CD4-positive, alpha-beta T cell treated with Interleukin-10 for 1 hour (primary cell): ENCODE data around the gene DCXR.

ENCODE experiments used
- DNase-seq: peaks from one replicate; pipeline ENCODE4 v3.0.0-alpha.2; 2020

DCXR gene

DNA sequence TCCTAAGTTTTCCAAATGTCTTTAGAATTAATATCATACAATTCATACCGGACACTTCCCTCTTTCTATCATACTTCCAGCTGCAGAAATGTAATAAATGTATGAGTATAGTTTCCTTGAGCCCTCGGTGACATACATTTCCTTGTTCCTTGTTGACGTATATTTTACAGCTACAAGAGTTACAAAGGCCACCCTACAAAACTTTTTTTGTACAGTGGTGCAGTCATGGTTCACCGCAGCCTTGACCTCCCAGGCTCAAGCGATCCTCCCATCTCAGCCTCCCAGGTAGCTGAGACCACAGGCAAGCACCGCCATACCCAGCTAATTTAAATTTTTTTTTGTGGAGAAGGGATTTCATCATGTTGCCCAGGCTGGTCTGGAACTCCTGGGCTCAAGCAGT lies 35.3 kb upstream of the DCXR start:
- no peak for DNase-seq

- no peak for DNase-seq
These were observed 33.1 kb upstream of the DCXR start for GRCh38 chr17:82070611-82071010.

GRCh38 chr17:82065638-82066303 lies 28.3 kb upstream of the DCXR start, which contains the start of gene DUS1L:
DUS1L (minus strand) TSS chr17:82065804; CDS start chr17:82065059, 745 bp downstream.
- peak; percentile 79 for DNase-seq

DNA sequence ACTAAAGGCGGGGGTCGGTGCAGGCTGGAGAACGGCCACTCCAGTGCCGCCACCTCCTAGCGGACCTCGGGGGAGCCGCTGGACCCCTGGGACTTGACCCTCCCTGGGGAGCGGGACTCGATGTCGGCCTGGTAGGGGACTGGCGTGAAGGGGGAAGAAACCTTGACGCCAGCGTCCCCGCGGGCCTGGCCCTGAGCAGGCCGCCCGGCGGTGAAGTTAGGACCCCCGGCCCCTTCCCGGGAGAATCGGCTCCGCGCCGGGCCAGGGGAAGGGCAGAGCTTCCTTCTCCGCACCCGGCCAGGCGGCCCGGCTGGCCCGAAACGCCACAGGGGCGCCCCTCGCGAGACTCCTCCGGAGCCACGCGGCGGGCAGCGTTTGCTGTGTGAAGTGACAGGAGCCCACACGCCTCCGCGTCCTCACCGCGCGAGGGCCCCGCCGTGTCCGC lies 27.7 kb upstream of the DCXR start:
- no peak for DNase-seq

DNA sequence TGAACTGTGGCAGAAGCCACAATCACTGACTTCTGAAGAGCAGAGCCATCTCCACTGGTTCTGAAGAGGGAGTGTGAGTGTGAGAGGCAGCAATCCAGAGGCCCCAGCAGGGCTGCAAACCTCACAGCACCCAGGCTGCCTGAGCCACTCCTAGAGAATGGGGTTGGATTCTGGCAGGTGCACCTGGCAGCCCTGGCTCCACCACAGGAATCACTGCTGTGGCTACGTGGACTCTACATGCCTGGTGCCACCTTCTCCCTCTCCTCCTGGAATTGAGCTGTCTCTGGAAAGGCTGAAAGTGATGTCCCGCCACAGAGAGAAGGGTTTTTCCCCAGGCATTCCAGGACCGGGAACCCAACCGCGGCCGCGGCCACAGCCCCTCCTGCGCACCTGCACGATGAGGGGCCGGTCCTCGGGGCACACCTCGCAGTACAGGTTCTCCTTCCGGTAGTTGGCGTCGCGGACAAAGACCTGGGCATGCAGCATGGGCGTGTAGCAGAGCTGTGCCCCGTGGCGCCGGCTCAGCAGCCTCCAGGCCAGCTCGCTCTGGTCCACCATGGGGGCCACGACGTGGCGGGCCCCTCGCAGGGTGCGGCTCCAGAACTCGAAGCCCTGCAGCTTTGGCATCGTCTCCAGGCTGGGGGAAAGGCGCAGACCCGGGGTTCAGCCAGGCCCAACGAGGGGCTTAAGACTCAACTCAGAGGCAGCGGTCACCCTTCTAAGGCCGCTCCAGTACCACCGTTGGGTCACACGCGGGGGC lies 27.1 kb upstream of the DCXR start:
- no peak for DNase-seq

DNA sequence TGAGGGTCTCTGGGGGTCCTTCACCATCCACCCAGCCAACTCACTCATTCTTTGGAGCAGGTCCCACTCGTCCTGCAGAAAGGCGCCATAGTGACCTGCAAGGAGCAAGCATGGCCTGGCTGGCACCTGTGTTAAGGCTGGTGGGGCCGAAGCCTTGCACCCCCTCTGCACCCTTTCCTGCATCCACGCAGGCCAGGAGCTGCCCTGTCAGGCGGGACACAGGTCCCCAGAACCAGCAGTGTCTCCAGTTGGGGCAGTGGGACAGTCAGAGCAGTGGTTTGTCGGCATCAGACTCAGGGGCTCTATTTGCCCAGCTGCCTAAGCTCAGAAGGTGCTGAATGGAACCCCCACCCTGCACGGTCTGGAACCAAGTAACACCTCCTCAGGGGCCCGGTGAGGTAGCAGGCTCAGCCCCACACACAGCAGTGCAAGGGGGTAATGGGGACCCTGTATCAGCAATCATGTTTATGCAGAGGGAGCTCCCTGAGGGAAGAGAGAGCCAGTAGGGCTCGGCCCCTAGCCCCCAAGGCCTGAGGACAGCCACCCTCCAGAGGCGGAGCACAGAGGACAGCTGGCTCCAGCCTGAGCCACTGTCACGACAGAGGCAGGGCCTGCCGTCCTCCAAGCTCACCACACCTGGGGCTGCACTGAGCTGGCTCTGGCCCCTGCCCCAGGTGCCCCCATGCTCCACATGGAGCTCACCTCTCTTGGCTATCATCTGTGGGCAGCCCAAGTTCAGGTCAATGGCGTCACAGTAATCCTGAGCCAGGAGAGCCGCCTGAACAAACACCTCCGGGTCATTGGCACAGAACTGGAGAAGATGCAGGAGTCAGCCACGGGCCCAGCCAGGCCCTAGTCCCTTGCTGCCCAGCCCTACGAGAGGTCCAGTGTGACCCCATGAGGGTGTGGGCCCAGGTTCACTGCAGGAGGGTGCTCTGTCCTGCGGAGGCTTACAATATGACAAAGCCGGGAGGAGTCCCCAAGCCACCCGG lies 26.2 kb upstream of the DCXR start:
- no peak for DNase-seq

GRCh38 chr17:82062984-82063368 lies 25.5 kb upstream of the DCXR start:
- DNase-seq: no peak

DNA sequence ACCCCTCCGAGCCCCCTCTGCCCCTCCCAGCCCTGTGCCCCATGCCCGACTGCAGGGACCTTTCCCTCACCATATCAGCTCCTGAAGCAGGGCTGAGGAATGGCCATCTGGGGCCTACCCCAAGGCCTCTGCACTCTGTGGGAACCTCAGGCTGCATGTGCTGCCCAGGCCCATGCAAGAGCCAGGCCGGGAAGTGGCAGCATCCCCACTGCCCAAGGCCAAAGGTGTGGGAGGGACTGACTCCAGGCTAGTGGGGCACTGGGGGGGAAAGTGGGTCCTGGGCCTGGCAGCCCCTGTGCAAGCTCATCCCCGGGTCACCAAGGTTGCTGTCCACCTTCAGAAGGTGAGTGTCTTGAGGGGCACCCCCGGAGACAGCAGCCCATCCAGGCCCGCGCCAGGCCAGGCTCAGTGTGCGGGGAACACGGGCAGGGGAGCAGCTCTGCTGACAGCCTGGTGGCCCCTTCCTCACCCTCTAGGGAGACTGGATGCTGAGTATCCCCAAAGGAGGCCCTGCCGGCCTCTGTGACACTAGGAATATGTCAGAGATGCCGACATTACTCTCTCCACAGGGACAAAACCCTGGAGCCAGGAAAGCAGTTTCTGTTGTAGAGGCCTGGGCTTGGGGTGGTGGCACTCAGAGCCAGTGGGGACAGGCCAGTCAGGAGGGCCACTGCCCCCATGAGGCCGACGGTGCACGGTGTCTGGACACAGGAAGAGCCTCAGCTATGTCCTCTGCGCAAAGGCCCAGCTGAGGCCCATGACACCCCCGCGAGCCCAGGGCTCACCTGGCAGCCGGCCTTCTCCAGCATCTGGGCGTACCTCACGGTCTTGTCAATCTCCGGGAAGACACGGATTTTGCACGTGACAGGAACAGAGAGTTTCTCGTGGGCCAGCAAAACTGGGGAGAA lies 24.8 kb upstream of the DCXR start:
- DNase-seq: no peak

DNA sequence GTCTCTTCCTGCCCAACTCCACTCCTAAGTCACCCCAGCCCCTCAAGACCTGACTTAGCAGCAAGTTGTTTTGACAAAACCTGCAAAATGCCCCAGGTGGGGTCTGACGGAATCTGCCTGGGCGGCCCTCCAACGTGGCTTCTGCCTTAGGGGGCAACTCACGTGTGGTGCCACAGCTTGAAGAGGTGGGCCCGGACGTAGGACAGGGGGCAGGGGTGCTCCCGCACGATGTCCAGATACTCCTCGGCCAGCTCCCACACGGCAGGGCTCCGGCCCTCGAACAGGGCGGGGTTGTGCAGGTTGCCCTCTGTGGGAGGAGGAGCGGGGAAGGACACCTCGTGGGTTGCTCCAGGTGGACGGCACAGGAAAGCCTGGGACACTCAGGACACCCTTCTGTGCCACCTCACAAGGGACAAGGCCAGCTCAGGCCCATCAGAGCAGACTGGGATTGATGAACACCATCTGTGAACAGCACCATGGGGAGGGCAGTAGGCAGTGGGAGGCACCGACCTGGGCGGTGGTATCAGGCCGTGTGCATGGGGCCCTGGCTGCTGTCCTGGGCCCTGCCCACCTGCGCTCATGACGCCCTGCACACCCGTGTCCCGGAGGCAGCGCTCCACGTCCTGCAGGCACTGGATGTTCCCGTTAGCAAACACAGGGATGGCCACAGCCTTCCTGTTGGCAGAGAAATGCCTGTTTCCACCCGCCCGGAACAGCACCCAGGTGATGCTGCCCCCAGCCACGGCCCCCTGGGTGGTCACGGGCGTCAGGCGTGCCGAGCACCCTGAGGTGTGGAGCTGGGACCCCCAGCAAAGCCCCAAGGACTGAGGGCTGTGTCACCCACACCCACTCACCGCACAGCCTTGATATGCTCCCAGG lies 23.8 kb upstream of the DCXR start:
- DNase-seq: no peak

DNA sequence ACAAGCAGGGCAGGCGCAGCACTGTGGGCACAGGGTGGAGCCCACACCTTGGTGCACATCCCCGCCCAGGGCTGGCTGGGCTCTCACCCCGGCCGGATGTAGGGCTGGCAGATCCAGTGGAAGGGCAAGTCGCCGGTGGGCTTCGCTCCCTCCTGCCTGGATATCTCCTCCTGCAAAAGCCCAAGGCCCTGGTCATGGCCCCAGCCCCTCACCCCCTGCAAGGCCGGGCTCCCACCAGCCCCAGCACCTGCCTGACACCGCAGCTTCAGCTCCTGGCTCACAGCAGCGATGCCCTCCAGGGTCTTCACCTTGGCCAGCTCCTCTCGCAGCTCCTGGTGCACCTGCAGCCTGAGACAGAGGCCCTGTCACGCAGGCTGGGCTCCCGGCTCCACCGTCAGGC lies 23.1 kb upstream of the DCXR start:
- DNase-seq: no peak

- no peak for DNase-seq
These were observed 22.5 kb upstream of the DCXR start for GRCh38 chr17:82060001-82060380.

- no peak for DNase-seq
These were observed 21.9 kb upstream of the DCXR start for GRCh38 chr17:82059272-82060000.

- DNase-seq: no peak
These were observed 21.4 kb upstream of the DCXR start for GRCh38 chr17:82058855-82059249.

DNA sequence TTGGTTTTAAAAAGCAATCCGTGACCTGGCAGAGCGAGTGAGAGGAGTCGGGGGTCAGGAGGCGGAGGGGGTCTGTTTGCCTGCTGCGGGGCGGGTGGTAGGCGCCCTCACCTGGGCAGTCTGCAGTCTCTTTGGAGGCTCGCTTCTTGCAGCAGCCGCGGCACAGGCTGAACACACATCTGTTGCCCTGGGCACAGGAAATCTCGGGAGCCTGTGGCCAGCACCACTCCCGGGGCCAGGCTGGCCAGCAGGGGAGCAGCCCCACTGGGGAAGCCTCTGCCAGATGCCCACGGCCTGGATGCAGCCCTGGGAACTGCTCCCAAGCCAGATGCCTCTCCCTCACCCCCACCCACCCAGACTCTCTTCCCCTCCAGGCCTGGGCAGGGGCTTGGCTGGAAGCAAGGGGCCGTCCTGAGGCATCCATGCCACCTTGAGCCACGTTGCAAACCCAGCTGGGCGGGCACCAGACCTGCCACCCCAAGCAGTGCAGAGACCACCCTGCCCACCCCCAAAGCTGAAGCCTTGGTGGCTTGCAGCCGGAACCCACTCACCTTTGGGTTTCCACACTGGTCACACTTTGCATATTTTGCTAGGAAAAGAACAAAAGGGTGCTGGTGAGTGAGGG lies 20.8 kb upstream of the DCXR start:
- no peak for DNase-seq

DNA sequence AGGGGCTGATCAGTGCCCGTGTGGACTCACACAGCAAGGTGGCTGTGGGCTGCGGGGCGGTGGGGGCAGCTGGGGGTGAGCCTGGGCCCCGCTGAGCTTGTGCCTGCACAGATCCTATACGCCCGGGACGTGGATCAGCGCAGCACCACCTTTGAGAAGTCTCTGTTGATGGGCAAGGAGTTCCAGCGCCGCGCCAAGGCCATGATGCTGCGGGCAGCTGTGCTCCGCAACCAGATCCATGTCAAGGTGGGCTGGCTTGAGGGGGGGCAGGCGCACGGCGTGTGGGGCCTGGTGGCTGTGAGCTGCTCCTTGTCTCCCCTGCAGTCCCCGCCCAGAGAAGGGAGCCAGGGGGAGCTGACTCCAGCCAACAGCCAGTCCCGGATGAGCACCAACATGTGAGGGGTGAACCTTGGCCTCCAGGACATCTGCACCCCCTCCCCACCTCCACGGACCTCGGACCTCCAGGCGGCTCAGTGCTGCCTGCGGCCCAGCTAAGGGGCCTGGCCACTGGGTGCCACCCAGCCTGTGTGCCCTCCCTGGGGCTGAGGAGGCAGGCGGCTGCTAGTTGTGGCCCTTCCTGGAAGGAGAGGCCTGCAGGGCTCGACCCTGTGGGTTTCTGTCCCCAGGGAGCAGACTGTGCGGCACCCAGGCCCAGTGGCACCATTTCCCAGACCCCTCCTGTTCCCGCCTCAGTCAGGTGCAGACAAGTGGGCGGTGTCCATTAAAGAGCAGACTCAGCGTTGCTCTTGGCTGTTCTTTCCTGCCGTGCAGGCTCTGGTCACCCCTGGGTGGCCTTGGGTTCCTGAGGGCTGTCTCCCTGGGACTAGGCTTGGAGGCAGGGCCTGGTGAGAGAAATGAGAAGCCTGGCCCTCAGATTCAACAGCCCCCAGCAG lies 19.5 kb upstream of the DCXR start:
- DNase-seq: no peak

- no peak for DNase-seq
These were observed 18.6 kb upstream of the DCXR start for GRCh38 chr17:82055965-82056728.

DNA sequence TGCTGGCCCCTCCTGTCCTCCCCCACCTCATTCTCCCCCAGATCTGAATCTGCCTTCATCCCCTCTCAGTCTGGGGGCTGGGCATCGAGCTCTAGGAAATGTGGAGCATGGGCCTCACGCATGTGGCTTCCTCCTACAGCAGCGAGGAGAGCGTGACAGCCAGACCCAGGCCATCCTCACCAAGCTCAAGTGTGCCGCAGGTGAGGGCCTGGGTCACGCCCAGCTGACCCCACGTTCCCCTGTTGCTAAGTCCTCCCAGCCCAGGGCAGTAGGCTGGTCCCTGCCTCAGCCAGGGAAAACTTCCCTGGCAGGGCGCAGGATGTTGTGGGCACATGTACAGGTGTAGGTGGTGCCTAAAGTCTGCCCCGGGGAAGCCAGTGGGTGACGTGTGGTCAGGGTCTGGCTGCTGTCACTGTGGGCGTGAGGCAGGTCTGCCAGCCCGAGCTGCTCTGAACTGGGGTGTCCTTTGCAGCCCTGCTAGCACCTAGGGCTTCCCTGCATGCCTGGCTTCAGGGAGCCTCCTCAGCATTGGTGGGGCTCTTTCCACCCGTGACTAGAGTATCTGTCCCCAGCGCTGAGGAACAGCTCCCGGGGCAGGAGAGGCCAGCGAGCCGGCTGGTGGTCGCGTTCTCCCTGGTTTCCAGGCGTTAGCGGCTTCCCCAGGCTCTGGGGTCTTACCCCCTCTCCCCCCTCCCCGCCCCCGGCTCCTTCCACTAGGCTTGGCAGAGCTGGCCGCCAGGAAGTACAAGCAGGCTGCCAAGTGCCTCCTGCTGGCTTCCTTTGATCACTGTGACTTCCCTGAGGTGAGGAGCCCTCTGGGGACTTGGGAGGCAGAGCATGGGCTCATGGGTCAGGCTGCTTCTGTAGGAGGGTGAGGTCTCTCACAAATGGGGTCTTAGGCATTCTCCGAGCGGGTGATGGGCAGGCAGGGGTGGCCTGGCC lies 17.8 kb upstream of the DCXR start:
- DNase-seq: no peak
